ENCODE data around the gene RAB13.

- TF ChIP-seq CTCF (IDR thresholded peaks at IDR 0.05; ENCODE audit: insufficient read depth, low read depth, low read length) (no peak), EZH2 (IDR thresholded peaks at IDR 0.05; ENCODE audit: insufficient read depth, low read length) (no peak)
These were observed 45.4 kb downstream of the RAB13 start for GRCh38 chr1:153940756-153941155.
